HL-60 (cell line): ENCODE results near the gene GMDS.

ENCODE experiments used
- CTCF ChIP-seq: IDR thresholded peaks from one replicate; pipeline ENCODE4 v1.5.1; 2011; ENCODE audit warnings: low read length, control low read depth, inconsistent platforms; ENCODE audit not compliant: insufficient read depth
- POLR2AphosphoS5 ChIP-seq: IDR thresholded peaks from 2 replicates; pipeline ENCODE4 v1.6.1; 2012; ENCODE audit warnings: low read depth
- REST ChIP-seq: IDR thresholded peaks from 2 replicates; pipeline ENCODE4 v1.6.1; 2012; ENCODE audit warnings: low read depth; ENCODE audit not compliant: insufficient replicate concordance

- TF ChIP-seq CTCF = no peak
- TF ChIP-seq POLR2AphosphoS5 = no peak
- no peak for TF ChIP-seq REST
Observed at GRCh38 chr6:1915226-1915625, 330.2 kb downstream of the GMDS start.
